ENCODE measurements around the gene HELB. TPM values are rescaled to one million over a fixed set of nuclear protein-coding genes. Genes with fewer than 3 reads are reported as not detected.
A peak's percentile ranks its signal among the peaks of the same experiment; 100 is the strongest.
"Not testable (repeated sequence)": the region's sequence is repeated elsewhere in the genome, so short reads cannot be mapped to it uniquely, and the experiment has no call there.

Gene HELB
- total RNA-seq, 1 experiment from 2014 or later: 10.0 TPM

GRCh38 chr12:66297923-66298322, 4.4 kb upstream of the HELB start:
- Histone ChIP-seq H3K79me2 (ENCODE audit: low read depth) (no peaks in the 10 kb centered on the region), H3K4me1 (replicated peaks; ENCODE audit: insufficient read depth) (no peaks in the 10 kb centered on the region), H3K4me2 (no peak overlapping the region), H3K9me3 (ENCODE audit: insufficient read depth, low read depth) (no peaks in the 10 kb centered on the region; the same call in 1 of the 2 replicates), H3K36me3 (ENCODE audit: low read depth) (no peaks in the 10 kb centered on the region), H3K27me3 (ENCODE audit: insufficient read depth, low read depth) (no peaks in the 10 kb centered on the region), H3K9me2 (ENCODE audit: insufficient read depth) (no peaks in the 10 kb centered on the region), H4K20me1 (ENCODE audit: insufficient read depth) (no peaks in the 10 kb centered on the region), H3F3A (ENCODE audit: insufficient read depth, low read depth) (no peaks in the 10 kb centered on the region; the same call in 1 of the 2 replicates), H3K27ac (no peak overlapping the region), H3K4me3 (no peak overlapping the region), H2AFZ (no peak overlapping the region)
- DNase-seq: no peak
- BruUV-seq (replicated peaks): no TSS peak
- TF ChIP-seq CTCF (conservative IDR thresholded peaks at IDR 0.05) (no peak), EZH2 (IDR thresholded peaks at IDR 0.05; ENCODE audit: low read depth) (no peak)
- intact Hi-C loops (cut with micrococcal nuclease; ENCODE audit: unreplicated experiment): no loop called here
- ChIA-PET POLR2A (ENCODE audit: unreplicated experiment) (no interaction called here), CTCF (no interaction called here)

- POLR2A ChIA-PET (ENCODE audit: unreplicated experiment): interaction anchor here (0.5 to 0.6 kb wide), 4 partner anchors 133 to 719 kb away, joined by 3 to 25 read pairs (median 4); partner anchors contain the start of gene LLPH
- BruUV-seq (replicated peaks): TSS peak; percentile 60
- Histone ChIP-seq H3F3A (ENCODE audit: insufficient read depth, low read depth) (no peaks in the 10 kb centered on the region; the same call in 1 of the 2 replicates), H3K27ac (peak overlapping the region; percentile 61), H3K79me2 (ENCODE audit: low read depth) (peaks cover 12% of the 10 kb centered on the region; the same call in 1 of the 2 replicates), H3K4me2 (peak overlapping the region; percentile 81), H3K36me3 (ENCODE audit: low read depth) (no peaks in the 10 kb centered on the region), H3K27me3 (ENCODE audit: insufficient read depth, low read depth) (no peaks in the 10 kb centered on the region), H3K9me2 (ENCODE audit: insufficient read depth) (no peaks in the 10 kb centered on the region), H3K4me1 (replicated peaks; ENCODE audit: insufficient read depth) (peaks cover 9% of the 10 kb centered on the region; the same call in 1 of the 2 replicates), H3K4me3 (peak overlapping the region; percentile 89), H2AFZ (peak overlapping the region; percentile 96), H4K20me1 (ENCODE audit: insufficient read depth) (no peaks in the 10 kb centered on the region), H3K9me3 (ENCODE audit: insufficient read depth, low read depth) (no peaks in the 10 kb centered on the region)
- no peak for DNase-seq
- intact Hi-C loops (cut with micrococcal nuclease; ENCODE audit: unreplicated experiment): loop anchor here (1.0 to 10.0 kb wide), 2 partner anchors 133 to 428 kb away; partner anchors contain the start of gene TMBIM4
- TF ChIP-seq EZH2 (IDR thresholded peaks at IDR 0.05; ENCODE audit: low read depth): no peak
- TF ChIP-seq CTCF (conservative IDR thresholded peaks at IDR 0.05): no peak
- CTCF ChIA-PET: interaction anchor here (0.6 to 1.1 kb wide), 7 partner anchors 64 to 1182 kb away, joined by 4 to 13 read pairs (median 7); partner anchors contain the start of gene WIF1
Observed at GRCh38 chr12:66302827-66303169, 505 bp downstream of the HELB start.

- H3F3A ChIP-seq (ENCODE audit: insufficient read depth, low read depth); DNase-seq; H4K20me1 ChIP-seq (ENCODE audit: insufficient read depth); H3K36me3 ChIP-seq (ENCODE audit: low read depth); H3K27me3 ChIP-seq (ENCODE audit: insufficient read depth, low read depth); H3K4me1 ChIP-seq (replicated peaks; ENCODE audit: insufficient read depth); H3K27ac ChIP-seq; BruUV-seq (replicated peaks); H3K9me2 ChIP-seq (ENCODE audit: insufficient read depth); H3K9me3 ChIP-seq (ENCODE audit: insufficient read depth, low read depth): not testable (repeated sequence)
- intact Hi-C loops (cut with micrococcal nuclease; ENCODE audit: unreplicated experiment): loop anchor here (10.0 kb wide), 1 partner anchor 429 kb away; no protein-coding TSS in a partner anchor
- Histone ChIP-seq H3K4me3 (peak overlapping the region; percentile 89; the same call in 1 of the 2 replicates), H3K4me2 (peak overlapping the region; percentile 81), H3K79me2 (ENCODE audit: low read depth) (peaks cover 12% of the 10 kb centered on the region; the same call in 1 of the 2 replicates), H2AFZ (peak overlapping the region; percentile 96)
- ChIA-PET POLR2A (ENCODE audit: unreplicated experiment) (interaction anchor here (0.5 to 0.6 kb wide), 3 partner anchors 48 to 173 kb away, joined by 3 read pairs; partner anchors contain the start of gene LLPH), CTCF (interaction anchor here (0.6 to 1.1 kb wide), 3 partner anchors 69 to 148 kb away, joined by 5 to 7 read pairs (median 7); no protein-coding TSS in a partner anchor)
Observed at GRCh38 chr12:66303316-66303804, 1.1 kb downstream of the HELB start.
